ES-I3 (cell line): ENCODE data around the gene CAPN15.
"Not testable (repeated sequence)": the region's sequence is repeated elsewhere in the genome, so short reads cannot be mapped to it uniquely, and the experiment has no call there.

ENCODE experiments used
- H3K36me3 ChIP-seq: 2 replicates; pipeline ENCODE4 v1.6.1; 2013; ENCODE audit warnings: mild to moderate bottlenecking, low read length, control low read depth, moderate library complexity; ENCODE audit not compliant: insufficient read depth
- H3K4me1 ChIP-seq: 2 replicates; pipeline ENCODE4 v1.6.1; 2013; ENCODE audit warnings: mild to moderate bottlenecking, control low read depth, low read length; ENCODE audit not compliant: insufficient read depth
- H3K9ac ChIP-seq: 2 replicates; pipeline ENCODE4 v1.6.1; 2013; ENCODE audit warnings: low read depth, mild to moderate bottlenecking, low read length, moderate library complexity
- H3K9me3 ChIP-seq: 2 replicates; pipeline ENCODE4 v1.6.1; 2013; ENCODE audit warnings: mild to moderate bottlenecking, low read length, moderate library complexity; ENCODE audit not compliant: control insufficient read depth, insufficient read depth

Gene CAPN15

GRCh38 chr16:527015-527903 is at the start of gene CAPN15:
Gene CAPN15, plus strand, starts transcription at chr16:527712. Its CDS starts 19,127 bp downstream, at chr16:546839.
- H3K9me3 ChIP-seq: no peaks in the 10 kb centered on the region
- H3K36me3 ChIP-seq: no peaks in the 10 kb centered on the region
- peak within 1 kb of the TSS; percentile 67 for H3K9ac ChIP-seq
- peaks cover 17% of the 10 kb centered on the region; the same call in 1 of the 2 replicates for H3K4me1 ChIP-seq

- H3K9me3 ChIP-seq, H3K9ac ChIP-seq, H3K36me3 ChIP-seq: not testable (repeated sequence)
- H3K4me1 ChIP-seq: peaks cover 13% of the 10 kb centered on the region
These were observed 49.2 kb upstream of the CAPN15 start for GRCh38 chr16:478287-478686.

GRCh38 chr16:482468-483185 is 44.9 kb upstream of the CAPN15 start:
- Histone ChIP-seq H3K9me3 (no peaks in the 10 kb centered on the region), H3K4me1 (peaks cover 15% of the 10 kb centered on the region; the same call in 1 of the 2 replicates), H3K36me3 (no peaks in the 10 kb centered on the region; the same call in 1 of the 2 replicates), H3K9ac (no peak overlapping the region)

GRCh38 chr16:483341-484075 is 44.0 kb upstream of the CAPN15 start:
- H3K4me1 ChIP-seq: peaks cover 15% of the 10 kb centered on the region; the same call in 1 of the 2 replicates
- H3K9ac ChIP-seq: no peak overlapping the region
- H3K9me3 ChIP-seq: no peaks in the 10 kb centered on the region
- no peaks in the 10 kb centered on the region; the same call in 1 of the 2 replicates for H3K36me3 ChIP-seq

GRCh38 chr16:489606-490005 is 37.9 kb upstream of the CAPN15 start:
- Histone ChIP-seq H3K9me3 (no peaks in the 10 kb centered on the region), H3K4me1 (peaks cover 11% of the 10 kb centered on the region; the same call in 1 of the 2 replicates), H3K36me3 (no peaks in the 10 kb centered on the region; the same call in 1 of the 2 replicates), H3K9ac (no peak overlapping the region)

GRCh38 chr16:490768-491167 is 36.7 kb upstream of the CAPN15 start:
- Histone ChIP-seq H3K36me3 (no peaks in the 10 kb centered on the region; the same call in 1 of the 2 replicates), H3K4me1 (peaks cover 11% of the 10 kb centered on the region; the same call in 1 of the 2 replicates), H3K9me3 (no peaks in the 10 kb centered on the region), H3K9ac (no peak overlapping the region)

- Histone ChIP-seq H3K9me3 (no peaks in the 10 kb centered on the region), H3K9ac (no peak overlapping the region), H3K36me3 (no peaks in the 10 kb centered on the region; the same call in none of the 2 replicates), H3K4me1 (peaks cover 11% of the 10 kb centered on the region; the same call in 1 of the 2 replicates)
These were observed 36.1 kb upstream of the CAPN15 start for GRCh38 chr16:491220-491919.

- no peaks in the 10 kb centered on the region for H3K9me3 ChIP-seq
- H3K4me1 ChIP-seq: peaks cover 11% of the 10 kb centered on the region; the same call in 1 of the 2 replicates
- H3K9ac ChIP-seq: no peak overlapping the region
- no peaks in the 10 kb centered on the region; the same call in none of the 2 replicates for H3K36me3 ChIP-seq
These were observed 35.2 kb upstream of the CAPN15 start for GRCh38 chr16:492211-492875.

GRCh38 chr16:494676-495075 is 32.8 kb upstream of the CAPN15 start:
- peaks cover 11% of the 10 kb centered on the region; the same call in 1 of the 2 replicates for H3K4me1 ChIP-seq
- H3K9me3 ChIP-seq, H3K36me3 ChIP-seq, H3K9ac ChIP-seq: not testable (repeated sequence)

GRCh38 chr16:495127-495748 is 32.3 kb upstream of the CAPN15 start:
- no peaks in the 10 kb centered on the region for H3K9me3 ChIP-seq
- no peaks in the 10 kb centered on the region; the same call in none of the 2 replicates for H3K36me3 ChIP-seq
- H3K4me1 ChIP-seq: peaks cover 11% of the 10 kb centered on the region; the same call in 1 of the 2 replicates
- H3K9ac ChIP-seq: no peak overlapping the region

- peaks cover 4% of the 10 kb centered on the region; the same call in 1 of the 2 replicates for H3K4me1 ChIP-seq
- H3K9ac ChIP-seq: no peak overlapping the region
- H3K9me3 ChIP-seq: no peaks in the 10 kb centered on the region
- no peaks in the 10 kb centered on the region; the same call in none of the 2 replicates for H3K36me3 ChIP-seq
These were observed 31.2 kb upstream of the CAPN15 start for GRCh38 chr16:496097-496886.

- Histone ChIP-seq H3K9me3 (no peaks in the 10 kb centered on the region), H3K4me1 (no peaks in the 10 kb centered on the region), H3K36me3 (no peaks in the 10 kb centered on the region; the same call in none of the 2 replicates), H3K9ac (no peak overlapping the region)
These were observed 30.3 kb upstream of the CAPN15 start for GRCh38 chr16:497258-497657.
